NCI-H1417 treated with DMSO at 0.1 percent for 48 hours (cell line): Measurements from ENCODE around the gene MTRF1L.

Source experiments
- DNase-seq: peaks from one replicate; lab custom pipeline; 2025; lab: John Stamatoyannopoulos, UW

Gene MTRF1L

GRCh38 chr6:153002613-153003365 is at the start of gene MTRF1L:
MTRF1L (minus strand) TSS chr6:153002709; CDS start chr6:153002685, 24 bp downstream.
- peak; percentile 73 for DNase-seq

GRCh38 chr6:153051801-153052200 is 49.3 kb upstream of the MTRF1L start:
- no peak for DNase-seq

GRCh38 chr6:153048631-153049030 is 46.1 kb upstream of the MTRF1L start:
- DNase-seq = no peak

- DNase-seq = no peak
These were observed 44.9 kb upstream of the MTRF1L start for GRCh38 chr6:153047386-153047785.

GRCh38 chr6:153045271-153045670 is 42.8 kb upstream of the MTRF1L start:
- no peak for DNase-seq

GRCh38 chr6:153044295-153044694 is 41.8 kb upstream of the MTRF1L start:
- DNase-seq = no peak

- peak; percentile 15 for DNase-seq
These were observed 41.2 kb upstream of the MTRF1L start for GRCh38 chr6:153043719-153044118.

- DNase-seq = no peak
These were observed 36.0 kb upstream of the MTRF1L start for GRCh38 chr6:153038378-153039057.

- DNase-seq = no peak
These were observed 31.6 kb upstream of the MTRF1L start for GRCh38 chr6:153034139-153034538.

- no peak for DNase-seq
These were observed 29.9 kb upstream of the MTRF1L start for GRCh38 chr6:153032255-153032882.

- DNase-seq = no peak
These were observed 28.9 kb upstream of the MTRF1L start for GRCh38 chr6:153031335-153031955.

- DNase-seq = no peak
These were observed 26.5 kb upstream of the MTRF1L start for GRCh38 chr6:153028963-153029362.

- no peak for DNase-seq
These were observed 25.8 kb upstream of the MTRF1L start for GRCh38 chr6:153028286-153028685.

- no peak for DNase-seq
These were observed 25.0 kb upstream of the MTRF1L start for GRCh38 chr6:153027480-153027879.

- no peak for DNase-seq
These were observed 22.2 kb upstream of the MTRF1L start for GRCh38 chr6:153024709-153025017.

- DNase-seq = peak; percentile 11
These were observed 21.6 kb upstream of the MTRF1L start for GRCh38 chr6:153023977-153024708.

GRCh38 chr6:153018355-153018754 is 15.8 kb upstream of the MTRF1L start:
- no peak for DNase-seq

GRCh38 chr6:153016846-153017245 is 14.3 kb upstream of the MTRF1L start:
- DNase-seq = no peak

GRCh38 chr6:153015094-153015640 is 12.7 kb upstream of the MTRF1L start:
- DNase-seq = no peak

GRCh38 chr6:153013438-153013837 is 10.9 kb upstream of the MTRF1L start:
- DNase-seq = no peak

GRCh38 chr6:153012856-153013255 is 10.3 kb upstream of the MTRF1L start:
- DNase-seq = no peak

- no peak for DNase-seq
These were observed 819 bp upstream of the MTRF1L start for GRCh38 chr6:153003366-153003690.
